Stimulated activated CD8-positive, alpha-beta memory T cell treated with anti-CD3 and anti-CD28 coated beads, Interleukin-7, amount 100 ng/mL, for 1 hour (primary cell): ENCODE data around the gene TTLL3.
"Not testable (repeated sequence)": the region's sequence is repeated elsewhere in the genome, so short reads cannot be mapped to it uniquely, and the experiment has no call there.

ENCODE experiments used
- DNase-seq, 2 donors: peaks; one replicate each; pipeline ENCODE4 v3.0.0-alpha.2; 2020; ENCODE audit warnings: low read depth in 2 of 2

TTLL3 gene

GRCh38 chr3:9866639-9867038, 56.6 kb downstream of the TTLL3 start:
- DNase-seq, result no peak

DNA sequence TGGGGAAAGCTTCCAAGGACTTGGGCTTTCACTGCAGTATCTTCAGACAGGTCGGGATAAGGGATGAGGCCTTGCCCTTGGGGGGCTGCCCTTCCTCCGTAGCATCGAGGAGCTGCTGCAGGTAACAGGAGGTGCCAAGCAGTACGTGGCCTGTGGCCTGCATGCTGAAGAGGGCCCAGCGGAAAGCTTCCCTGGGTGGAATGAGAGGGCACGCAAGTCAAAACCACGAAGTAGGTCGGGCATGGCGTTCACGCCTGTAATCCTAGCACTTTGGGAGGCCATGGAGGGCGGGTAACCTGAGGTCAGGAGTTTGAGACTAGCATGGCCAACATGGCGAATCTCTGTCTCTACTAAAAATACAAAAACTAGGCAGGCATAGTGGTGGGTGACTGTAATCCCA, 57.0 kb downstream of the TTLL3 start:
- no peak for DNase-seq

DNA sequence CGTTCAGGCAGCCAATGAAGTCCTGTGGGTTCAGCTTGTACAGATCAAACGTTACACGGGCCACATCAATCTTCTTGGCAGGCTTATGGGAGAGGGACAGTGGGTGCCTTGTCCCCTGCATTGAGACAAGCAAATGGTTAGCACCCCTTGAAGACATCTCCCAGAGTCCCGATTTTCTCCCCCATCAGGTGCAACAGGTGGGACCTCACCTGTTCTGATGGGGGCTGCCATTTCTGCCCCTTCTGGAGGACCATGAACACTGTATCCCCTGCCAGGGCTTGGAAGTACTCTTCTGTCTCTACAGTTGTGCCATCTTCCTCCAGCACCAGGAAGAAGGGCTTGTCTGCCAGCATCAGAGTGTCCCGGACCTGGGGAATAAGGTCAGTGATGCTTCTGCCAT, 59.9 kb downstream of the TTLL3 start:
- no peak for DNase-seq

GRCh38 chr3:9870978-9871377, 60.9 kb downstream of the TTLL3 start:
- DNase-seq, result no peak

DNA sequence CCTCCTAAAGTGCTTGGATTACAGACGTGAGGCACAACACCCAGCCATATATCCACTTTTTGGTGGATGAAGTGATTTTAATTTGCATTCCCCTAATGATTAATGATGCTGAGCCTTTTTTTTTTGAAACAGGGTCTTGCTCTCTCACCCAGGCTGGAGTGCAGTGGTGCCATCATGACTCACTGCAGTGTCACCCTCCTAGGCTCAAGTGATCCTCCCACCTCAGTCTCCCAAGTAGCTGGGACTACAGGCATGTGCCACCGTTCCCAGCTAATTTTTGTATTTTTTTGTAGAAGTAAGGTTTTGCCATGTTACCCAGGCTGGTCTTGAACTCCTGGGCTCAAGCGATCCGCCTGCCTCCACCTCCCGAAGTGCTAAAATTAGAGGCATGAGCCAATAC, 62.0 kb downstream of the TTLL3 start:
- not testable (repeated sequence) for DNase-seq

DNA sequence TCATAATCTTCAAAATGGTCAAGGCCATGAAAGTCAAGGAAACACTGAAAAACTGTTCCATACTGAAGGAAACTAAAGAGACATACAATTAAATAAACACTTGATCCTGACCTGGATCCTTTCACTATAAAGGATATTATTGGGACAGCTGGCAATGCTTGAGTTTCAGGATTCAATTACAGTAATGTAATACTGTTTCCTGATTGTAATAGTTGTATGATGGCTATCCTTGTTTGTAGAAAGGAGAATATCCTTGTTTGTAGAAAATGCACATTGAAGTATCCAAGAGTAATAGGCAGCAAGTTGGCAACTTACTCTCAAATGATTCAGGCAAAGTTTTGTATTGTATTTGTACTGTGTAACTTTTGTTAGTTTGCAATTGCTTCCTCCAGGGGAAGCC, 65.4 kb downstream of the TTLL3 start:
- no peak for DNase-seq

- DNase-seq, result not testable (repeated sequence)
Measured at GRCh38 chr3:9876255-9876654, 66.2 kb downstream of the TTLL3 start.

GRCh38 chr3:9876991-9877390, 66.9 kb downstream of the TTLL3 start:
- no peak for DNase-seq

- DNase-seq, result no peak
Measured at GRCh38 chr3:9878700-9879099, 68.6 kb downstream of the TTLL3 start.

GRCh38 chr3:9879830-9880549, 69.9 kb downstream of the TTLL3 start, which contains the start of gene CIDEC:
Gene CIDEC, minus strand, starts transcription at chr3:9880253. Its CDS starts 1,767 bp downstream, at chr3:9878486.
- DNase-seq, result no peak

GRCh38 chr3:9881441-9881840, 71.4 kb downstream of the TTLL3 start:
- DNase-seq, result no peak

DNA sequence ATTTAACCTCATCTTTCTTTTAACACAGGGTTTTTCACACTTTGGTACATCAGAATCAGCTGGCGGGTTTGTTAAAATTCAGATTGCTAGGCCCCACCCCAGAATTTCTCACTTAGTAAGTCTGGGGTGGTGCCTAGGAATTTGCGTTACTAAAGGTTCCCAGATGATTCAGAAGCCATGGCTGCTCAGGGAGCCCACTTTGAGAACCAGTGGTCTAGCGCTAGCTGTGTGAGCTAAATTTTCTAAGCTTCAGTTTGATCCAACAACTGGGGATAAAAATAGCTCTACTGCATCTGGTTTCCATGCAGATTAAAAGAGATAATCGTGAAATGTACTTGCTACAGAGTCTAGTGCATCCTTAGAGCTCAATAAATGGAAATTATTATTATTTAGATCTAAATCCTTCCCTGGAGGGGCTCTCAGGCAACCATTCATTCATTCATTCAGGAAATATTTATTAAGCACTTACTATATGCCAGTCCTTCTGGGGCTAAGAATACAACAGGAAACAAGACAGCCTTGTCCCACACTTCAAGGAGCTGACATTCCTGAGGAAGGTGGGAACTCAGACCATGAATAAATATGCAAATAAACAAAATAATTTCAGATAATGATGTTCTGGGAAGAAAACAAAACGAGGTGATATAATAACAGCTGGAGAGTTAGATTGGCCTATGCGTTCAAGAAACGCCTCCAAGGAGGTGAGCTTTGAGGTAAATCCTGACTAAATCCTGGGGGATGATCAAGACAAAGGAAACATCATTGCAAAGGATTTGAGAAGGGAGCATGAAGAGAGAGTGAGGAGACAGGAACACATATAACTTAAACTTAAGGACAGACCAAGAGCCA, 73.9 kb downstream of the TTLL3 start:
- no peak for DNase-seq

DNA sequence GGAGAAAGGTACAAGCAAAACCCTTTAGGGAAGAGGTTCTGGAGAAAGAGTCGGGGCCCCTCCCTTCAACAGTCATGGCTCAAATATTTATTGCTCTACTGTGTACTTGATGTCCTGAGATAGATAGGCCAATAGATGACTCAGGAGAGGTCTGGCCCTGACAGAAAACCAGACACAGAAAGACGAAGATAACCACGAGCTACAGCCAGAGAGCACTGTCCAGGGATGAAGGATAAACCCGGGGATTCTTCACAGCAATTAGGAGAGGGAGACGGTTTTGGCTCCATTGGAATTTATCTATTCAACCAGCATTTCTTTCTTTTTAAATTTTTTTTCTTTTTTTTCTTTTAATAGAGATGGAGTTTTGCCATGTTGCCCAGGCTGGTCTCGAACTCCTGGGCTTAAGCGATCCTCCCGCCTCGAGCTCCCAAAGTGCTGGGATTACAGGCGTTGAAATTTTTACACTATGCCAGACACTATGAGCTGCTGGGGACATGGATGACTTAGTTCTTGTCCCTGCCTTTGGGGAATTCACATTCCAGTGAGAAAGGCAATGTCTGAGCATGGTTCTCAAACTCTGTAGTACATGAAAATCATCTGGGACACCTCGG, 74.6 kb downstream of the TTLL3 start:
- no peak for DNase-seq
